ENCODE results near the gene KIF26A.

KIF26A gene

GRCh38 chr14:104187121-104187889, 48.9 kb downstream of the KIF26A start:
- no peak for FAIRE-seq

GRCh38 chr14:104187931-104188726, 49.7 kb downstream of the KIF26A start:
- no peak for FAIRE-seq
- no peak for DNase-seq (ENCODE audit: extremely low spot score, insufficient read length, low read depth)

More at GRCh38 chr14:104187121-104187889, 48.9 kb downstream of the KIF26A start:
- DNase-seq (ENCODE audit: extremely low spot score, insufficient read length, low read depth), result no peak

- FAIRE-seq, result no peak
- DNase-seq (ENCODE audit: extremely low spot score, insufficient read length, low read depth), result no peak
Measured at GRCh38 chr14:104188727-104189400, 50.5 kb downstream of the KIF26A start.

GRCh38 chr14:104189629-104190335, 51.4 kb downstream of the KIF26A start:
- no peak for DNase-seq (ENCODE audit: extremely low spot score, insufficient read length, low read depth)
- FAIRE-seq, result no peak

- DNase-seq (ENCODE audit: extremely low spot score, insufficient read length, low read depth), result no peak
- FAIRE-seq, result no peak
Measured at GRCh38 chr14:104190396-104191000, 52.1 kb downstream of the KIF26A start.

GRCh38 chr14:104191409-104191997, 53.1 kb downstream of the KIF26A start:
- FAIRE-seq (no peak), DNase-seq (ENCODE audit: extremely low spot score, insufficient read length, low read depth) (no peak)

GRCh38 chr14:104192146-104192882, 53.9 kb downstream of the KIF26A start:
- FAIRE-seq (no peak), DNase-seq (ENCODE audit: extremely low spot score, insufficient read length, low read depth) (no peak)

- FAIRE-seq, result no peak
- DNase-seq (ENCODE audit: extremely low spot score, insufficient read length, low read depth), result no peak
Measured at GRCh38 chr14:104192883-104193245, 54.5 kb downstream of the KIF26A start.

- DNase-seq (ENCODE audit: extremely low spot score, insufficient read length, low read depth) (no peak), FAIRE-seq (no peak)
Measured at GRCh38 chr14:104194016-104194415, 55.6 kb downstream of the KIF26A start.

GRCh38 chr14:104194716-104195115, 56.3 kb downstream of the KIF26A start:
- FAIRE-seq, result no peak
- DNase-seq (ENCODE audit: extremely low spot score, insufficient read length, low read depth), result no peak

- DNase-seq (ENCODE audit: extremely low spot score, insufficient read length, low read depth) (no peak), FAIRE-seq (no peak)
Measured at GRCh38 chr14:104195361-104195760, 57.0 kb downstream of the KIF26A start.

GRCh38 chr14:104195878-104196277, 57.5 kb downstream of the KIF26A start:
- FAIRE-seq (no peak), DNase-seq (ENCODE audit: extremely low spot score, insufficient read length, low read depth) (no peak)

- DNase-seq (ENCODE audit: extremely low spot score, insufficient read length, low read depth), result no peak
- FAIRE-seq, result no peak
Measured at GRCh38 chr14:104196461-104197140, 58.2 kb downstream of the KIF26A start.

GRCh38 chr14:104197449-104198247, 59.3 kb downstream of the KIF26A start:
- FAIRE-seq (no peak), DNase-seq (ENCODE audit: extremely low spot score, insufficient read length, low read depth) (no peak)

GRCh38 chr14:104199266-104199895, 61.0 kb downstream of the KIF26A start:
- FAIRE-seq, result no peak

GRCh38 chr14:104200106-104200505, 61.7 kb downstream of the KIF26A start:
- DNase-seq (ENCODE audit: extremely low spot score, insufficient read length, low read depth) (no peak), FAIRE-seq (no peak)

More at GRCh38 chr14:104199266-104199895, 61.0 kb downstream of the KIF26A start:
- no peak for DNase-seq (ENCODE audit: extremely low spot score, insufficient read length, low read depth)

- DNase-seq (ENCODE audit: extremely low spot score, insufficient read length, low read depth), result no peak
- no peak for FAIRE-seq
Measured at GRCh38 chr14:104200591-104200990, 62.2 kb downstream of the KIF26A start.
